Activated B cell treated with CpG ODN at 0.5 μM for 24 hours (primary cell): ENCODE results near the gene SPDYC. TPM values are rescaled to one million over a fixed set of nuclear protein-coding genes. Genes with fewer than 3 reads are reported as not detected.
A peak's percentile ranks its signal among the peaks of the same experiment; 100 is the strongest.

ENCODE experiments used
- ATAC-seq: fragments of 200-7000 bp; cut with Tn5 transposase; one replicate; pipeline ENCODE4 v1.10.0; 2021; ENCODE audit warnings: low read depth, mild to moderate bottlenecking, moderate library complexity
- CTCF ChIA-PET: fragments of 350-600 bp; sonication (Branson Sonifier 250); formaldehyde crosslinking; loops from one replicate; lab custom pipeline; 2021; ENCODE audit warnings: antibody characterized with exemption; lab: Charles Lee
- POLR2A ChIA-PET: fragments of 350-600 bp; sonication (Branson Sonifier 250); formaldehyde crosslinking; loops from one replicate; lab custom pipeline; 2021; ENCODE audit warnings: antibody characterized with exemption; lab: Charles Lee
- DNase-seq: peaks from one replicate; pipeline ENCODE4 v3.0.0; 2022
- H3K27ac Mint-ChIP-seq: one replicate; pipeline ENCODE4 v1.8.0; 2020; ENCODE audit warnings: mixed read lengths
- H3K27me3 Mint-ChIP-seq: one replicate; pipeline ENCODE4 v1.8.0; 2021; ENCODE audit warnings: mixed read lengths
- H3K36me3 Mint-ChIP-seq: one replicate; pipeline ENCODE4 v1.8.0; 2021; ENCODE audit warnings: low read depth, mixed read lengths
- H3K4me1 Mint-ChIP-seq: one replicate; pipeline ENCODE4 v1.8.0; 2021; ENCODE audit warnings: mixed read lengths
- H3K4me3 Mint-ChIP-seq: one replicate; pipeline ENCODE4 v1.8.0; 2020; ENCODE audit warnings: mild to moderate bottlenecking, mixed read lengths
- H3K9me3 Mint-ChIP-seq: one replicate; pipeline ENCODE4 v1.8.0; 2020; ENCODE audit warnings: mixed read lengths
- intact Hi-C: fragments of 100-400 bp; cut with micrococcal nuclease; formaldehyde crosslinking; loops from one replicate; pipeline ENCODE4 v1.15.1; 2024
- total RNA-seq: library from RNA; stranded (reverse); gene quantifications from 2 replicates; pipeline ENCODE4 v1.2.3, GENCODE V29; 2022
- TF ChIP-seq, protein P1 (sequence below): fragments of 200-600 bp; IDR thresholded peaks from one replicate; pipeline ENCODE4 v1.8.0; 2022; ENCODE audit warnings: antibody characterized with exemption, mild to moderate bottlenecking

The SPDYC gene
- total RNA-seq, 1 donor from 2014 or later = not detected

DNA sequence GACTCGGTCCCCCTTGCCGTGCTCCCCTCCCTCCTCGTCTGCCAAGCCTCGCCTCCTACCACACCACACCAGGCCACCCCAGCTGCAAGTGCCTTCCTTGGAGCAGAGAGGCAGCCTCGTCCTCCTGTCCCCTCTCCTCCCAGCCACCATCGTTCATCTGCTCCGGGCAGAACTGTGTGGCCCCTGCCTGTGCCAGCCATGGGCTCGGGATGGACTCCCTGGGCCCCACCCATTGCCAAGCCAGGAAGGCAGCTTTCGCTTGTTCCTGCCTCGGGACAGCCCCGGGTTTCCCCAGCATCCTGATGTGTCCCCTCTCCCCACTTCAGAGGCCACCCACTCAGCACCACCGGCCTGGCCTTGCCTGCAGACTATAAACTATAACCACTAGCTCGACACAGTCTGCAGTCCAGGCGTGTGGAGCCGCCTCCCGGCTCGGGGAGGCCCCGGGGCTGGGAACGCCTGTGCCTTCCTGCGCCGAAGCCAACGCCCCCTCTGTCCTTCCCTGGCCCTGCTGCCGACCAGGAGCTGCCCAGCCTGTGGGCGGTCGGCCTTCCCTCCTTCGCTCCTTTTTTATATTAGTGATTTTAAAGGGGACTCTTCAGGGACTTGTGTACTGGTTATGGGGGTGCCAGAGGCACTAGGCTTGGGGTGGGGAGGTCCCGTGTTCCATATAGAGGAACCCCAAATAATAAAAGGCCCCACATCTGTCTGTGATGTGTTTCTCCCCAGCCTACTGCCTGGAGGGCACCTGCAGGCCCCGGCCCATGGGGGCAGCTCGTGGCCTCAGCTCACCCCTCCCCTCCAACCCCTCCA lies 41.5 kb downstream of the SPDYC start:
- intact Hi-C loops = no loop called here
- Mint-ChIP-seq H3K36me3 (peaks cover 50% of the 10 kb centered on the region), H3K27me3 (no peaks in the 10 kb centered on the region), H3K4me3 (no peak overlapping the region), H3K9me3 (no peaks in the 10 kb centered on the region), H3K27ac (no peak overlapping the region), H3K4me1 (peaks cover 8% of the 10 kb centered on the region)
- ATAC-seq = no peak
- DNase-seq = no peak
- ChIA-PET POLR2A (interaction anchor here (1.0 kb wide), 1 partner anchor 29 kb away, joined by 3 read pairs; no protein-coding TSS in a partner anchor), CTCF (interaction anchor here (1.3 kb wide), 1 partner anchor 14 kb away, joined by 3 read pairs; no protein-coding TSS in a partner anchor)
- TF ChIP-seq, protein P1, sequence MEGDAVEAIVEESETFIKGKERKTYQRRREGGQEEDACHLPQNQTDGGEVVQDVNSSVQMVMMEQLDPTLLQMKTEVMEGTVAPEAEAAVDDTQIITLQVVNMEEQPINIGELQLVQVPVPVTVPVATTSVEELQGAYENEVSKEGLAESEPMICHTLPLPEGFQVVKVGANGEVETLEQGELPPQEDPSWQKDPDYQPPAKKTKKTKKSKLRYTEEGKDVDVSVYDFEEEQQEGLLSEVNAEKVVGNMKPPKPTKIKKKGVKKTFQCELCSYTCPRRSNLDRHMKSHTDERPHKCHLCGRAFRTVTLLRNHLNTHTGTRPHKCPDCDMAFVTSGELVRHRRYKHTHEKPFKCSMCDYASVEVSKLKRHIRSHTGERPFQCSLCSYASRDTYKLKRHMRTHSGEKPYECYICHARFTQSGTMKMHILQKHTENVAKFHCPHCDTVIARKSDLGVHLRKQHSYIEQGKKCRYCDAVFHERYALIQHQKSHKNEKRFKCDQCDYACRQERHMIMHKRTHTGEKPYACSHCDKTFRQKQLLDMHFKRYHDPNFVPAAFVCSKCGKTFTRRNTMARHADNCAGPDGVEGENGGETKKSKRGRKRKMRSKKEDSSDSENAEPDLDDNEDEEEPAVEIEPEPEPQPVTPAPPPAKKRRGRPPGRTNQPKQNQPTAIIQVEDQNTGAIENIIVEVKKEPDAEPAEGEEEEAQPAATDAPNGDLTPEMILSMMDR = no peak

DNA sequence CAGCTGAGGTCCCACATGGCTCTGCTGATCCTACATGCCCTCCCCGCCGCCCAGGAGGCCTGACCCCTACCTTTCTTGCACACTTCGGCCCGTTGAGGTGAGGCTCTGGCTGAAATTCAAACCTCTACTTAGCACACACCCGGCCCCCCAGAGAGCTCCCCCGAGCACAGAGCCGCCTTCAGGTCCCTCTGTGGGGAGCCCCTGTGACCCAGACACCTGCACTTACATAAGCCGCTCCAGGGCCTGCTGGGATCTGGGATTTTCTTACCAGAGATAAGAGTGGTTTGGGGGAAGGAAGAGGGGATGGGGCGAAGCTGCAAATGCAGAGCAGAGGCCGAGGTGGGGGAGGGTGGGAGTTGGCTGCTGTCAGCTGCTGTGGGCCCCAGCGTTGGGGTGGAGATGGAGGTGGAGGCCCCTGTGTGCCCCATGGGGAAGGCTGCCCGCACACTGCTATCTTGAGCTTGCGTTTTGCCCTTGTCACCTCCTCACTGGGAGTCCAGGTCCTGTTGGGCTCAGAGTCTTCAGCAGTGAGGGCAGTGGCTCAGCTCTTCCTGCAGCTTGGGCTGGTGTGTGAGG lies 42.3 kb downstream of the SPDYC start:
- DNase-seq = no peak
- intact Hi-C loops = no loop called here
- ChIA-PET CTCF (interaction anchor here (1.3 kb wide), 1 partner anchor 13 kb away, joined by 3 read pairs; no protein-coding TSS in a partner anchor), POLR2A (interaction anchor here (1.0 kb wide), 1 partner anchor 30 kb away, joined by 3 read pairs; no protein-coding TSS in a partner anchor)
- Mint-ChIP-seq H3K4me1 (peaks cover 8% of the 10 kb centered on the region), H3K27me3 (no peaks in the 10 kb centered on the region), H3K27ac (no peak overlapping the region), H3K36me3 (peaks cover 45% of the 10 kb centered on the region), H3K9me3 (no peaks in the 10 kb centered on the region), H3K4me3 (no peak overlapping the region)
- TF ChIP-seq, protein P1 = no peak
- ATAC-seq = no peak

DNA sequence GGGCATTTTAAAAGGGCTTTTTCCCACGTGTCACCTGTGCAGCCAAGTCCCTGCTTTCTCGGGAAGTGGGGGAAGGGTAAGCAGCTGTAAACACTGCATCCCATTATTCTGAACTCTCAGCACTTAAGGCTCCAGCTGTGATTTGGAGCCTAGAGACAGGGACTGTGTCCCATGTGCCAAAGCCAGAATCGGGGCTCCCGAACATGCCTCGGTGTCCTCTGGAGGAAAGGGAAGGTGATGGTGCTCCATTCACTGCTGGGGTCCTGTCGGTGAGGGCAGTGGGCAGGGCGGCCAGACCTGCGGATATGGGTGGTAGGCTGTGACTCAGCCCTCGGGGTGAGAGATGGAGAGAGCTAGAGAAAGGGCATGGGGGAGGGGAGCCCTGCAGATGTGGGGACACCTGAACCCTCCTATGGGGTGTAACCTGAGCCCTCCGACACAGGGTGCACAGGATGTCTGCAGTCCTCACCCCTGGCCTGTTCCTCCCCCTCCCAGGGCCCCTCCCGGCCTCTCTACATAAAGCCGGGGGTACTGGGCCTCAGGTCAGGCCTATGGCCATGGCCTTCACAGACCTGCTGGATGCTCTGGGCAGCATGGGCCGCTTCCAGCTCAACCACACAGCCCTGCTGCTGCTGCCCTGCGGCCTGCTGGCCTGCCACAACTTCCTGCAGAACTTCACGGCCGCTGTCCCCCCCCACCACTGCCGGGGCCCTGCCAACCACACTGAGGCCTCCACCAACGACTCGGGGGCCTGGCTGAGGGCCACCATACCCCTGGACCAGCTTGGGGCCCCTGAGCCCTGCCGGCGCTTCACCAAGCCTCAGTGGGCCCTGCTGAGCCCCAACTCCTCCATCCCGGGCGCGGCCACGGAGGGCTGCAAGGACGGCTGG lies 43.5 kb downstream of the SPDYC start:
- Mint-ChIP-seq H3K4me3 (no peak overlapping the region), H3K36me3 (peaks cover 35% of the 10 kb centered on the region), H3K27me3 (no peaks in the 10 kb centered on the region), H3K9me3 (no peaks in the 10 kb centered on the region), H3K27ac (no peak overlapping the region), H3K4me1 (peaks cover 8% of the 10 kb centered on the region)
- DNase-seq (no peak), ATAC-seq (peak; percentile 16)
- ChIA-PET CTCF (no interaction called here), POLR2A (no interaction called here)
- intact Hi-C loops = no loop called here
- TF ChIP-seq, protein P1 = no peak

DNA sequence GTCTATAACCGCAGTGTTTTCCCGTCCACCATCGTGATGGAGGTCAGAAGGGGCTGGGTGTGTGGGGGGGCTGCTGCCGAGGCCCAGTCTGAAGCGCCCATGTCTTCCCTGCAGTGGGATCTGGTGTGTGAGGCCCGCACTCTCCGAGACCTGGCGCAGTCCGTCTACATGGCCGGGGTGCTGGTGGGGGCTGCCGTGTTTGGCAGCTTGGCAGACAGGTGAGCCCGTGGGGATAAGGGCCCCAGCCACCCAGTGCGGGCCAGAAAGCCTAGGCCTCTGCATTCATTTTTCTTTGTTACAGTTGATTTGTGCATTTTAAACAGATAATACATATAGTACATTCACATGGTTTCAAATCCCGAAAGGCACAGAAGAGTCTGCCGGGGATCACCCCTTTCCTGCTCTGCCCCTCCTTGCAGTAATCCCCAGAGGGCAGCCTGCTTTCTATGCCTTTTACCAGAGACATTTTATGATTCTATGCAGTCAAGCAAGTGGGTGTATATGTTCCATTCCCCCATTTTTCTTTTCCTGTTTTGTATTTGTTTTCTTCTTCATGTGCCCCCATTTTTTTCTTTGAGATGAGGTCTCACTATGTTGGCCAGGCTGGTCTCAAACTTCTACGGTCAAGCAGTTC lies 44.3 kb downstream of the SPDYC start:
- H3K27me3 Mint-ChIP-seq = no peaks in the 10 kb centered on the region
- CTCF ChIA-PET = no interaction called here
- H3K4me1 Mint-ChIP-seq = peaks cover 8% of the 10 kb centered on the region
- no peak for ATAC-seq
- no peaks in the 10 kb centered on the region for H3K9me3 Mint-ChIP-seq
- intact Hi-C loops = no loop called here
- no peak for DNase-seq
- POLR2A ChIA-PET = no interaction called here
- H3K4me3 Mint-ChIP-seq = no peak overlapping the region
- H3K27ac Mint-ChIP-seq = no peak overlapping the region
- H3K36me3 Mint-ChIP-seq = peaks cover 28% of the 10 kb centered on the region
- TF ChIP-seq, protein P1 = no peak
